AG20443 (cell line): Measurements from ENCODE around the gene HOXA7.

Experiments
- DNase-seq: peaks from one replicate; pipeline ENCODE4 v3.0.0; 2012; ENCODE audit warnings: low spot score, mixed read lengths

The HOXA7 gene

GRCh38 chr7:27156508-27156898, at the start of gene HOXA7:
Gene HOXA7, minus strand, starts transcription at chr7:27156675. Its CDS starts 130 bp downstream, at chr7:27156545.
- peak; percentile 83 for DNase-seq

GRCh38 chr7:27205325-27206280, 49.1 kb upstream of the HOXA7 start:
- no peak for DNase-seq

- DNase-seq = peak; percentile 53
These were observed 48.4 kb upstream of the HOXA7 start for GRCh38 chr7:27204851-27205322.

GRCh38 chr7:27203964-27204594, 47.6 kb upstream of the HOXA7 start:
- DNase-seq = no peak

GRCh38 chr7:27203365-27203953, 47.0 kb upstream of the HOXA7 start:
- DNase-seq = no peak

GRCh38 chr7:27202862-27203134, 46.3 kb upstream of the HOXA7 start:
- DNase-seq = no peak

GRCh38 chr7:27202018-27202861, 45.8 kb upstream of the HOXA7 start:
- DNase-seq = no peak

- no peak for DNase-seq
These were observed 45.1 kb upstream of the HOXA7 start for GRCh38 chr7:27201580-27202017.

- no peak for DNase-seq
These were observed 44.5 kb upstream of the HOXA7 start for GRCh38 chr7:27200761-27201579.

- peak; percentile 85 for DNase-seq
These were observed 43.6 kb upstream of the HOXA7 start, which contains the start of gene HOXA13 for GRCh38 chr7:27199849-27200760. Gene HOXA13, minus strand, starts transcription at chr7:27200091. Its CDS starts 14 bp downstream, at chr7:27200077.

GRCh38 chr7:27198871-27199801, 42.7 kb upstream of the HOXA7 start:
- peak; percentile 54 for DNase-seq

- no peak for DNase-seq
These were observed 41.8 kb upstream of the HOXA7 start for GRCh38 chr7:27198138-27198841.

GRCh38 chr7:27197137-27198042, 40.9 kb upstream of the HOXA7 start:
- DNase-seq = no peak

- no peak for DNase-seq
These were observed 39.9 kb upstream of the HOXA7 start for GRCh38 chr7:27196287-27196767.

GRCh38 chr7:27194686-27195379, 38.4 kb upstream of the HOXA7 start:
- no peak for DNase-seq

GRCh38 chr7:27194002-27194352, 37.5 kb upstream of the HOXA7 start:
- DNase-seq = no peak
